Neutrophil (primary cell): ENCODE data around the gene BMP8A.
"Not testable (repeated sequence)": the region's sequence is repeated elsewhere in the genome, so short reads cannot be mapped to it uniquely, and the experiment has no call there.

Experiments
- H3K27ac ChIP-seq: fragments of 200-600 bp; sonication (generic); 2 replicates; pipeline ENCODE4 v1.5.1; 2016; ENCODE audit warnings: mild to moderate bottlenecking, moderate library complexity
- H3K27me3 ChIP-seq: fragments of 200-600 bp; sonication (generic); 2 replicates; pipeline ENCODE4 v1.6.0; 2016; ENCODE audit warnings: mild to moderate bottlenecking
- H3K36me3 ChIP-seq: fragments of 200-600 bp; sonication (generic); 2 replicates; pipeline ENCODE4 v1.5.1; 2017
- H3K4me1 ChIP-seq, 2 experiments: fragments of 200-600 bp in 1 of 2; sonication (generic) in 1 of 2; 1 replicate in 1 of 2; 2 replicates in 1 of 2; pipeline versions ENCODE4 v1.5.1 to v1.6.1; 2013 to 2016; ENCODE audit warnings: low read depth in 1 of 2, low read length in 1 of 2, mild to moderate bottlenecking in 1 of 2, moderate library complexity in 1 of 2; ENCODE audit not compliant: control insufficient read depth in 1 of 2, insufficient read depth in 1 of 2
- H3K4me3 ChIP-seq, 2 experiments: fragments of 200-600 bp in 1 of 2; sonication (generic) in 1 of 2; 1 replicate in 1 of 2; 2 replicates in 1 of 2; pipeline ENCODE4 v1.5.1; 2013 to 2016; ENCODE audit warnings: low read depth in 1 of 2, low read length in 1 of 2, mild to moderate bottlenecking in 1 of 2, moderate library complexity in 1 of 2
- H3K9me3 ChIP-seq: fragments of 200-600 bp; sonication (generic); 2 replicates; pipeline ENCODE4 v1.5.1; 2016
- CTCF ChIP-seq: fragments of 200-600 bp; sonication (generic); IDR thresholded peaks from 2 replicates; pipeline ENCODE4 v1.5.1; 2016; ENCODE audit warnings: antibody characterized with exemption

BMP8A gene

GRCh38 chr1:39462074-39462473, 29.4 kb upstream of the BMP8A start:
- no peaks in the 10 kb centered on the region for H3K9me3 ChIP-seq

DNA sequence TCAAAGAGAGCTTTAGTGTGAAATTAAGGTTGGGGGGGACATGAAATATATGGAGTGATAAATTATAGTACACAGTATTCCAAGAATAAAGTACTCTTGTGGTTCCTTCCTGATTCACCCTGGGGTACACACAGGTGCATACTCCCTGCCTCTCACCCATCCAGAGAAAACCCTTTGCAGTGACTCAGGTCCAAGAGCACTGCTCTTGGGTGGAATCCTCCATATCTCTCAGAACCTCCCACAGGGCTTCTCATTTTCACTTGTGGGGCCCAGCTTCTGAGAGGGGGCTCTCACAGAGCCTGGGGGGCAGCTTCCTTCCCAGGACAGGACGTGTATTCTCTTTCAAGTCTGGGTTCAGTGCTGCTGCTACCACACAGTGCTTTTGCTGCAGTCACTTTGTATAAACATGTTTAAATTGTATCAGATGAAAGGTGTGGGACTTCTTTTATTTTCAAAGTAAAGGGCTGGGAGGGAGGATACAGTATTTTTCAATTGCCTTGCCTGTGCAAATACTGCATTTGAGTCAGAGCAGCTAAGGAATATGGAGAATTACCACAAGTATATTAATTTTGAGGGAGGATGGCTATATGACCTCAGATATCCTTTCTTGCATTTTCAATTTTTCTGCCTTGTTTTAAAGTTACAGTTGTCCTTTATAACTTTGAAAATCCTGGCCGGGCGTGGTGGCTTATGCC, 24.9 kb upstream of the BMP8A start:
- TF ChIP-seq CTCF = no peak
- Histone ChIP-seq H3K4me1 (no peaks in the 10 kb centered on the region), H3K9me3 (no peaks in the 10 kb centered on the region), H3K4me3 (no peak overlapping the region), H3K27ac (no peak overlapping the region), H3K27me3 (no peaks in the 10 kb centered on the region), H3K36me3 (peaks cover 96% of the 10 kb centered on the region)

More at GRCh38 chr1:39462074-39462473, 29.4 kb upstream of the BMP8A start:
- Histone ChIP-seq H3K4me3 (no peak overlapping the region), H3K4me1 (no peaks in the 10 kb centered on the region), H3K27me3 (no peaks in the 10 kb centered on the region), H3K36me3 (peaks cover 98% of the 10 kb centered on the region), H3K27ac (no peak overlapping the region)
- TF ChIP-seq CTCF = no peak

GRCh38 chr1:39467108-39467720, 24.2 kb upstream of the BMP8A start:
- H3K4me1 ChIP-seq, H3K9me3 ChIP-seq, H3K27me3 ChIP-seq, H3K27ac ChIP-seq, H3K4me3 ChIP-seq: not testable (repeated sequence)
- peaks cover 96% of the 10 kb centered on the region for H3K36me3 ChIP-seq

GRCh38 chr1:39469150-39469549, 22.3 kb upstream of the BMP8A start:
- no peaks in the 10 kb centered on the region for H3K4me1 ChIP-seq
- H3K27me3 ChIP-seq = no peaks in the 10 kb centered on the region
- peaks cover 92% of the 10 kb centered on the region for H3K36me3 ChIP-seq
- no peak for TF ChIP-seq CTCF
- H3K9me3 ChIP-seq = no peaks in the 10 kb centered on the region
- no peak overlapping the region for H3K4me3 ChIP-seq
- no peak overlapping the region for H3K27ac ChIP-seq

GRCh38 chr1:39470040-39470439, 21.4 kb upstream of the BMP8A start:
- H3K36me3 ChIP-seq = peaks cover 87% of the 10 kb centered on the region
- H3K9me3 ChIP-seq = no peaks in the 10 kb centered on the region
- TF ChIP-seq CTCF = no peak
- H3K4me1 ChIP-seq = peaks cover 3 to 7% of the 10 kb centered on the region in 2 experiments
- no peak overlapping the region for H3K27ac ChIP-seq
- H3K27me3 ChIP-seq = no peaks in the 10 kb centered on the region
- H3K4me3 ChIP-seq = no peak overlapping the region

DNA sequence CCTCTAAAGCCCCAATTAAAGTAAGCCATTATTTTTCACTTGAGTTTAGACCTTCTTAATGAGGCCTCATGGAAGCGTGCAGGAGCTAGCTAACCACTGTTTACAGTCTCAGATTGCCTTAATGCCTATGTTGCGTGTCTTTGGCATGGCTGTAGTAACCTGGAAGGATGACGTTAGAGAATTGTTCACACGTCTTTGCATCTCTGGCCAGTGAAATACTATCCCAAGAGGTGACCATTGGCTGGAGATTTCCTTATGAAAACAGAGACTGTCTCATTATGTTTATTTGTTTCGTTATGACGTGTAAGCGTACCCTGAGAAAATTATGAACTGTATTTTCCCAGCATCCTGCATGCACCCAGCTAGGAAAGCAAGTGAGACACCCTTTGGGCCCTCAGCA, 18.6 kb upstream of the BMP8A start:
- no peak for TF ChIP-seq CTCF
- H3K36me3 ChIP-seq = peaks cover 67% of the 10 kb centered on the region

More for the DNA sequence above, 18.6 kb upstream of the BMP8A start:
- no peaks in the 10 kb centered on the region for H3K27me3 ChIP-seq
- H3K4me3 ChIP-seq = no peak overlapping the region
- no peaks in the 10 kb centered on the region for H3K9me3 ChIP-seq
- H3K27ac ChIP-seq = no peak overlapping the region
- peaks cover 3 to 19% of the 10 kb centered on the region in 2 experiments for H3K4me1 ChIP-seq
